COLO668 (cell line): ENCODE measurements around the gene TNS3.

Experiments
- DNase-seq: peaks from one replicate; lab custom pipeline; 2025; ENCODE audit not compliant: unreplicated experiment; lab: John Stamatoyannopoulos, UW

The TNS3 gene

DNA sequence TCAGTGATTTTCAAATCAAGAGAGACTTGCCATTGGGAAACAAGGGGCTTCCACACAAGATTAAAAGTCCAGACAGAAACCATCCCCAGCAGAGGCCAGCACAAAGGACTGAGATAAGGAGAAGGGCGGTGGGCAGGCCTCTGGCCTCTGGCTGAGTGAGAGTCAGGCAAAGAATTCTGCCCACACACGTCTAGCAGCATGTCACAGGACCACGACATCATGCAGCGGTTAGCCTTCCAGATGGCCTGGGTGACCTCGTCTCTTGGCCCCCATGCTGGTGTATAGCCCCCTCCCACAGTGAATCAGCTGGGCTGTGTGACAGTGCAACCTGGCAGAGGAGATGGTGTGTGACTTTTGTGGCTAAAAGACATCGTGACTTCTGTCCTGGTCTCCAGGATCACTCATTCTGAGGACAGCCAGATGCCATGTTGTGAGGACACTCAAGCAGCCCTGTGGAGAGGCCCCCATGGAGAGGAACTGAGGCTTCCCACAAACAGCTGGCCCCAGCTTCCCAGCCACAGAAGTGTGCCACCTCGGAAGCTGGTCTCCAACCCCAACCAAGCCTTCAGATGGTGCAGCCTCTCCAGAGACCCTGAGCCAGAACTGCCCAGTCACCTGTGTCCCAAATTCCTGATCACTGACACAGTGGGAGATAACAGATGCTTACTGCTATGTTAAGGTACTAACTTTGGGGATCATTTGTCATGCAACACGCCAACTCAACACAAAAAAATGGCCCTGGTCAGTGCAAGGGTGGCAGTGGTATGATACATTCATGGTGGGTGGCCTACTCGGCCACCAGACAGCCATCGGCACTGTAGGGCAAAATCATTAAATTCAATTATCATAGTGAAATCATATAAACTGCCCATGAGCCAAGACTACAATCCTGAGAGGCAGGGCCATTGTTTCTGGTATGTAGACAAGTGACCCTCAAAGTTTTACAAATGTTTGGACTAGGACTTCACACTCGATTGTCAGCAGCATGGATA, 73.2 kb downstream of the TNS3 start:
- no peak for DNase-seq

DNA sequence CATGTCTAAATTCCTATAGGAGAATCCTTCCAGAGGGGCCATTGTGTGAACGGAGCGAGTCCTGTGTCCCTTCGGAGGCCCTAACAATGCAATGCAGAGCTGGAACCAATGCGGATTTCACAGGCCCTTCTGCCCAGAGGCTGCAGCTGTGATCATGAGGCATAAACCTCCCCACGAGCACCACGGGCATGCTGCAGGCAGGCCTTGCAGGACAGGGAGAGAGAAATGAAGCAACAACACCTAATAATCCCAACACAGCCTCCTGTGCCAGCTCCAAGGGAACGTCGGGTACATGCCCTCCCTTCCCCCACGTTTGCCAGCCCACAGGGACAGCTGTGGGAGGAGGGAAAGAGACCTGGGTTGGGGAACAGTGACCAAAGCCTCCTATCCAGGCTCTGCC, 74.4 kb downstream of the TNS3 start:
- DNase-seq, result no peak

DNA sequence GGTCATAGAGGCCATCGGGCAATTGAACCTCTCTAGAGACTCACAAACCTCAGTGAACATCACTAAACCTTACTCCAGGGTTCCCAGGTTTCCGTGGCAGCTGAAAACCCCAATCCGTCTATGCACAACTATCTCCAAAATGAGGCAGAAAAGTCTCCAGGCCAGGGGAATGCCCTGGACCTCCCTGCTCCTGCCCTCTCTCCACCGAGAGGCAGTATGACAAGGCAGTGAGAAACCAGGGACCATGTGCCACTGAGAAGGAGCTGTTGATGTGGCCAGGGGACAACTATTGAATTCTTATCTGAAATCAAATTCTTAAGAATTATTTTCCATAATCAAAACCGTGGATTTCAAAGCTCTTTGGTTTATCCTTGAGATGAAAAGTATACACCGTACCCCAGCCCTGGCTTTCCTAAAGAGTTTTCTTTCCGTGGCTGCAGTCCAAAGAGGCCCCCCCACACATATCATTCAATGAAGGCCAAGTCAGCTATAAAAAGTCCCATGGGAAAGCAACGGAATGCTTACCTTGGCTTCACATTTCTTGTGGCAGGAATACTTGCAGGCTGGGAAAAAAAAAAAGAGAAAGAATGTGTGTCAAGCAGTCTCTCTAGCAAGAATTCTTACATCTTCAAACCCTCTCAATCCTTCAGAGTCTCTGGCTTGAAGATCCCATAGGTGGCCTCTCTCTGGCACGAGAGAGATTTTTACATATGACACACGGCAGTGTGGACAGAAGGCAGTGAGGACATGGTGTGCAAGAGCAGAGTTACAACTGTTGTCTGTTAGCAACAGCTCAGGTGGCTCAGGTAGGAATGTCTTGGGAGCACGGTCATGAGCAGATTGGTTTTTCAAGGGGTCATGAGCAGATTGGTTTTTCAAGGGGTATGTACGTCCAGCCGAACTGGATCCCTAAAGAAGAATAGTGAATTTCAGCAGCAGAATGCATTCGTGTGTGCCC, 75.2 kb downstream of the TNS3 start:
- DNase-seq, result no peak

DNA sequence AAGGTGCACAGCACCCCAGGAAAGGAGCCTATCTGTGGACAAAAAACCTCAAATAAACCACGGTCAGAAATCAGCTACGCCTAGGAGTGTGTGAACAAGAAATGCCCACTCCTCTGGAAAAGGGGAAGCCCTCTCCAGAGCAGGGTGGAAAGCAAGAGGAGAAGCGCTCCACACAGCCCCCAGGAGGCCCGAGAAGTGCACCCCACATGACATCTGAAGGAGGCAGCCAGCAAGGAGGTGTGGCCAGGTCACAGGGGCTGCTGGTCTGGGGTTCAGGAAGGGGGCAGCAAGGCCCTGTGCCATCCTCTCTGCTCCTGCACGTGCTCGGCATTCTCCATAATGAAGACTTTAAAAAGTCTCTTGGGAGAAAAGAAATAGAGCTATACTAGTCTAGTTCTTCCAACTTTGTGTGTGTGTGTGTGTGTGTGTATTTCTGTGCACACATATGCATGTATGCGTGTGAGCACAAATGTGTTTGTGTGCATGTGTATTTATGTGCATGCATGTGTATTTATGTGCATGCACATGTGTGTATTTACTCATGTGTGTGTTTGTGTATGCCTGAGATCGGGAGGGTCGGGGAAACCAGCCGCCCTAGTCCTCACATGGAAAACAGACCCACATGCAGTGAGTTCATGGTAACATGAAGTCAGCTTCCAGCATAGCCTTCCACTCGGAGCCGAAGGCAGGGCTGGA, 76.5 kb downstream of the TNS3 start:
- no peak for DNase-seq

DNA sequence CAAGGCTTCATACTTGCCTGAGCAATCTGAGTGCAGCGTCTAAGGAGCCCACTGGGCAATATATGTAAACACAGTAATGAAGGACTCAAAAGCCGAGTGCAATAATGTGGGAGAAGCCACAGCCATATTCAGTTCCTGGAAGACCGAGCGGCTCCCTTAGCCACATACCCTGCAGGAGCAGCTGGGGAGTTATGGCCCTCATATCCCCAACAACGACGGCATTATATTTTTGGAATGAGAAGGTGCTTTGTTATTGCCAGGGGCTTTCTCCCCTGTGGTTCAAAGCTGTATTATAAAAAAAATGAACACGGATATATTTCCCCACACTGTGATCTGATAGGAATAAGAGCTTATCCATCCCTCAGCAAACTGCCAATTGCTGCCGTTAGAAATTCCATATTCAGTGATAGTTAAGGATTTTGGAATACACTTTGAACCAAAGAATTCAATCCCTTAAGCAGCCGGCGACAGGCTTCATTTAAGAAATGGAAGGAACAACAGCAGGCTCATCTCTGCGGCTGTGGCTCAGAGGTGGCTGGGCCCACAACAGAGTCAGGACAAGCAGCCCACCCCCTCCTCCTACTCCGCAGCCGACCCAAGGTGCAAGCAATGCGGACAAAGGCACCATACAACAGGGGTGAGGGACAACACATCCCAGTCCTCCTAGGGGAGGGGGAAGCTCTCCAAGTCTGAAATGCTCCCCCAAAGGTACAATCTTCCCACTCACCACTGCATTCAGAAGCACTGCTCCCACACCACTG, 77.2 kb downstream of the TNS3 start:
- no peak for DNase-seq

DNA sequence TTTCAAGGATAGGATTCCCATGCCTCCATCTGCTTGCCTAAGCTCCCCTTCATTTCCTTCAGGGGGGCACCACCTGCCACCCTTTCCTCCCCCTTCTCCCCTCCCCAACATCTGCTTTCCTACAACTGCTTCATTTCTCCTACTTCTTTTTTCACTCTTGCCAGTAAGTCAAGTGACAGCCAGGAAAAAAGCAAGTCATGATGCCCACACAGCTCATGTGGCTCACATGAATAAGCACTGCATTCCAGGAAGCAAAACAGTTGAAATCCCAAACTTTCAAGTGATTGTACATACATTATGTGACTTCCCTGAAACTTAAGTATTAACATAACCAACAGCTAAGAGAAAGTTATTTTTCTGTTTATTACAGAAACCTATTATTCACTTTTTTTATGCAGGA, 78.6 kb downstream of the TNS3 start:
- DNase-seq, result no peak

DNA sequence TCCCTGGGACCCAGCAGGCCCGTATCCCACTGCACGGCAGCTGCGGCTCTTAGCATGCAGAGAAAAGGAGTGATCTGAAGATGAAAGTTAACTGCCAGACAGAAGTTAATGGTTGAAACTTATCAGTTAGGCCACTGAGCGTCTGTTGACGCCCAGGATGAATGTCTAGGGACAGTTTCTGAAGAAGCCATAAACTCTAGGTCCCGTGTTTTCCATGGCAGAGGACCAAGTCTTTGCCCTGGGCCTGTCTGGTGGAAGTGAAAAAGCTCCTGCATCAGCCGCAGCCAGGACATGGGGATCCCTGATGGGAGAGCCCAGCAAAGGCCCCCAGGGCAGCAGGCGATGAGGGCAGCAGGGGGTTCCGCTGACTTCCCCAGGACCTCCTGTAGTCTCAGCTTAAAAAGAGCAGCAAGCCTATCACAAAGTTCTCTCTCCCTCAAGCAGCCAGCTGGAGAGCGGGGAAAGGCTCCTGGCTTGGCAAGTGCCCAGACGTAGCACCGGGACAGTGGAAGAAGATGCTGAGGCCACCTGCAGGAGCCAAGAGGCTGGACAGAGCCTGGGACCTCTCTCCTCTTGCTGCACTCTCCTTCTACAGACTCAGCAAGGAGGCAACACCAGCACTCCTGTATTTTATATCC, 79.6 kb downstream of the TNS3 start:
- no peak for DNase-seq

DNA sequence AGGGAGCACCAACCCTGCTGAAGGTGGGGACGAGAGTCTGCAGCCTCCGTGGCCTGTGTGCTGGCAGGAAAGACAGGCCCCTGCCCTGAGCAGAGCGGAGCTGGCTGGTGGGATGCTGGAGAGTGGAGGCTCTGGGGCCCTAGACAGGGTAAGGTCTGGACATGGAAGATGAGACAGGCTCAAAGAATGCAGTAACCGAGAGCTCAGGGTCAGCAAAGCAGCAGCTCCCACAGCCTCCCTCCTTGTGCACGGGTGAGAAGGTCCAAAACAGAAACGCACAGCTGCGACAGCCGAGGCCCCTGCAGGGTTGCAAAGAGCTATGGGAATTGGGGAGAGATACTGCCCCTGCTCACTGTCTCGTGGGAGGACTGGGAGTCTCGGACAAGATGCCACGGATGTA, 80.5 kb downstream of the TNS3 start:
- no peak for DNase-seq

DNA sequence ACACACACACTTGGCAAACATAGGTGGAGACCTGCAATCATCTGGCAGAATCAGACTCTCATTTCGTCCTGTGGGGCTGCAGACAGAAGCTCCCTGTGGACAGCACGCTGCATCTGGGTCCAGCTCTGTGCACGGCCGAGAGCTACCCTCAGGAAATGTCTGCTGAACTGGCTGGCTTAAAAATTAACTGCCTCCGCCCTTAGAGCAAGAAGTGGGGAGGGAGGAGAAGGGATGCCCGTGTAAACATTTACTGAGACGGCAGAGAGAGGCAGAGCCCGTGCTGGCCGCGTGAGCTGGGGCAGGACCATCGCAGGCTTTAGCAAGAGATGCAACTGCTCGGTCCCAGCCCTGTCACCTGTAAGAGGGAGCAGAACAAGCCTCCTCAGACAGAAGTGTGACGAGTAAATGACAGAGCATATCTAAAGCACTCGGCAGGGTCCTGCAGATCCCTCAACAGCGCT, 81.8 kb downstream of the TNS3 start:
- peak; percentile 71 for DNase-seq

DNA sequence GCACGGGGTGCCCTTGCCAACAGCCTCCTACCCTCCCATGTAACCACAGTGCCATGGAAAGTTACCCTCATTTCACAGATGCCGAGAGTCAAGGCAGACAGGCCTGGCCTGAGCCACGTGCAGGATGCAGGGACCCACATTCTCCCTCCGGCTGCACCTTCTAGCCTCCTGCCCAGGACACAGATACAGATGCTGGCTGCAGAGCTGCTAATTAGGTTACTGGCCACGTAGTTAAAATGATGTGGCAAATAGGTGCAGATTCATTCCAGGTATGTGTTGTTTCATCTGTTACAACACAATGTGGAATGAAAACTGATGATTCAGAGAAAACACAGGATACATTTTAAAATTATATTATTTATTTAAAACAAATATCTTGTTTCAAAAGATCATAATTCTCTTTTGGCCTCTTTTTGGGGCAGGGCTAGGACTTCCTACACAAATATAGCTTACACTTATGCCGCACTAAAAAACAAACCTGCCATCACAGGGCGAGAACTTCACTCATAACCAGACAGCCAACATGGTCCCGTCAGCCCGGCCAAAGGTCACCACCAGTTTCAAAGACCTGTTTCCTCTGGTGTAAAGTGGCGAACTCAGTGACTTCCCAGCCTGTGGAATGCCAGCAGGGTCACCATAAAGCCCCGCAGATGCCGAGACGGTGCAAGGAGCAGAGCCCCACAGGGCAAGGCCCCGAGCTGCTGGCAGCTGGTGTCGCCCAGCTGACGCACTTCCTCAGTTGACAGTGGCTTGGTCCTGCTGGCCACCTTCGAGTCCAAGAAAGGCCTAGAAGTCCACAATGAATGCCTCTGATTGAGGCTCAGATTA, 83.5 kb downstream of the TNS3 start:
- no peak for DNase-seq

DNA sequence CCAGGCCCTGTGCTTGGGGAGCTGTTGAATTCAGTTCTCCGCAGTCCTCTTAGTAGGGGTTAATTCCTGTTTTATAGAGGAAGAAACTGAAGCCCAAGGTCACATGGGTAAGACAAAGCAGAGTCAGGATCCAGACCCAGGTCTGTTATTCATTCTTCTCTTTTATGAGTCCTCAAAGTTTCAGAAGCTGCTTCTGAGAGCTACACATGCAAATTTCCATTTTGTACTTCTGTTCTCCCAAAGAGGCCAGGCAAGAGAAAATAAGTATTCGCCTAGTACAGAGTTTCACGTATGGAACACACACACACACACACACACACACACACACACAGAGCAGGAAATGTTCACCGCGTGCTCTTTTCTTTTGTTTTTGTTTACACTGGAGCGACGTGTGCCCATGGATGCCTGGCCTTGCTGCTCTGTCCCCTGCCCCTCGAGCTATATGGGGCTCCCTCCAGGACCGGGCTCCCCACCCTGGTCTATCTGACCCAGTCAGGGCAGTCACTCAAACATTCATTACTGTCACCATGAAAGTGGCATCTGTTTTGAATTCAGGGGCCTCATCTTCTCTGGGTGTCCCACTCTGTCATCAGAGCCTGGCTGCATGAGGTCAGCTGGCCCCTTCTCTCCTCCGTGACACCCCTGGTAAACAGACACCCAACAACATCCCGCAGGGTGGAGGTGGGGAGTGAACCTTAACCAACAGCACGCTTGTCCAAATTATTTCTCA, 84.4 kb downstream of the TNS3 start:
- peak; percentile 52 for DNase-seq

DNA sequence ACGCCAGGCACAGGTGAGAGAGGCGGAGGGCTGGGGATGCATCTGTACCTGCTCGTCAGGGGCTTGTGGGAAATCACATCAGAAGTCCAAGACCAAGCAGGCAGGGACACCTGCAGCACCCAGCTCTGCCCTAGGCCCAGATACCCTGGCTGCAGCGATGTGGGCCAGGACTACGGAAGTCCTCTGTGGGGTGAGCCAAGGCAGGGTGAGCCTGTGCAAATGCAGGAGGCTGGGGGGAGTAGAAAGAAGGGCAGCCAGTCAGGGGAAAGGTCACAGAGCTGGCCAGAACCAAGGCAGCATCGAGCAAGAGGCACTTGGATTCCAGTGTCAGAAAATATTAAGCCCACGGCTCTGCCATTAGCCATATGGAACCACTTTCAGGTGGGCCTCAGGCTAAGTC, 85.2 kb downstream of the TNS3 start:
- DNase-seq, result no peak

DNA sequence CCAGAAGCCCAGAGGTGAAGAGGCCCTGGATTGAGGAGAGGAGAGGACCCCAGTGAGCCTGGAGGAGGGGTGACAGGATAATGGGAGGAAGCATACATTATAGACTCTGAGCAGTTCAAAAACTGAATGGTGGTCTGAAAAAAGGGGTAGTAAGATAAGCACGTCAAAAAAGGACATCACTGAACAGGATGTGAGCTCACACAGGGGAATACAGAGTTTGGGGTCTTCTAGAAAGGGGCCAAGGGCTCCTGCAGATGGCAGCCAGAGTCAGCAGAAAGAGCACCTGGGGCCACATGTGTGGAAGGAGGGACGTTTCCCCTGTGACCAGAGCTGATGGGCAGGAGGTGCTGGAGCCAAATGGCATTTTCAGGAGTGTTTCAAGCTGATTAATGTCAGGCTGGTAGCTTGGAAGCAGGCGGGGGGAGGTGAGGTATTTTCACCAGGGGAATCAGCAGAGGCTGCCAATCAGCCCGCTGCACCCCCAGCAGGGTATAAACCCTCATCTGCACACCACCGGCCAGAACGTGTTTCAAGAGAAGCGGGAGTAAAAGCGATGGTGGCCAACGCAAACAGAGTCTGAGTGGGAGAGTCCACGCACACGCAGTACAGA, 85.8 kb downstream of the TNS3 start:
- DNase-seq, result no peak

DNA sequence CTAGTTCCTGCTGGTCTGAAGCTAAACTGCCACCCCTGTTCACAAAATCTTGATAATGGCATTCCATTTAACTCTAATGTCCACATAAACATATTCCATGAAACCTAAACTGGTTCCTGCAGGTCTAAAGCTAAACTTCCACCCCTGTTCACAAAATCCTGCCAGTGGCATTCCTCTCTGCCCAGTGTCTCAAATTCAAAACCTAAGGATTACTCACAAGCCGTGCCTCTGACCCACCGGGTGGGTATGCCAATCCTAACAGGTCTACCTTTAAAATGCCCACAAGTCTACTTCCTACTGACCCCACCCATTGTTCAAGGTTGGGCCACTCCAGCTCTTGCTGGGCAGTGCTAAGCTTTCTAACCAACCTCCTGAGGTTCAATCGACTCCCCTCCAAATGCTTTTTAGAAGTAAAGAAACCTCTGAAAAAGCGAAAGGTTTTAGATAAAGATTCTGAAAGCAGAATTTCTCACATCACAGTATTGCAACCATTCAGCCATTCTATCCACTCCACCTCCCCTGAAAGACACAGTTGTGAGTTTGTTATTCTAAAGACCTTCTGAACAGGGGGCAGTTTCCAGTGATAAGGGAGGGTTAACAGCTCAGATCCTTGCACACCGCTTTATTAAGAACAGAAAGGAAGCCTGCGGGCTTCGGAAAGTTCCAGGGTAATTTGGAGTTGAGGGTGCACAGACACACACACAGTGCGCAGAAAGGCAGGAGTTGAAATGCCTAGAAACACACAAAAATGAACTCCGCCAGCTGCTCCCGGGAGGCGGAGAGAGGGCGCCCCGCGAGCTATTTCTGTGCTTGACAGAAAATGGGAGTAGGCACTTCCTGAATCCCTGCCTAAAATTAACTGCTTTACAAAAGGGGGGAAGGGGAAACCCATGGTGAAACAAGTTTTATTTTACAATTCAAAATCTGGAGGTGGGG, 87.7 kb downstream of the TNS3 start:
- DNase-seq, result no peak

DNA sequence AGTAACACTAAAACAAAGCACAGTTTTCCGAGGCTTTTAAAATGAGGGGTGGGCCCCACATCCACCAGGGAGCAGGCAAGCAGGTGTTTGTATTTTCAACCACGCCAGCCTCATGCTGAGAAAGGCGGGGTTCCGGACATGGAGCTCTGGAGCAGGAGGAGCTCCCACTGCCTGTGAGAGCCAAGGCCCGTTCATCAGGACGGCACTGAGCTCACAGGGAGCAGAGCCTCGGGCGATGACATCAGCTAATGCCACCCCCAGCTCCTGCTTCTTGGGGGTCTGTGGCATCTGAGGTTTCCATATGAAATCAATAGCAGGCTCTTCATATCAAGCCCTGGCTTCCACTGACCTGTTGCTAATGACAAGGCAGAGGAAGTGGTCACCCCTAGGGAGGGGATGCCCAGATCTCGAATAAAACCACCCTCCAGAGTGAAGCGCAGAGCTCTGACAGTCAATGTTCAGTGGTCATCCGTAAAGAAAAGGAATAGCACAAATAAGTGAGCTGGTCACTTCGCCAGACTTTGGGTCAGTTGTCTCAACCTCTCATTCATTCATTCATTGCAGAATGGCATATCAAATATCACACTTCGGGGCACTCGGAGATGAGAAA, 89.1 kb downstream of the TNS3 start:
- peak; percentile 60 for DNase-seq

DNA sequence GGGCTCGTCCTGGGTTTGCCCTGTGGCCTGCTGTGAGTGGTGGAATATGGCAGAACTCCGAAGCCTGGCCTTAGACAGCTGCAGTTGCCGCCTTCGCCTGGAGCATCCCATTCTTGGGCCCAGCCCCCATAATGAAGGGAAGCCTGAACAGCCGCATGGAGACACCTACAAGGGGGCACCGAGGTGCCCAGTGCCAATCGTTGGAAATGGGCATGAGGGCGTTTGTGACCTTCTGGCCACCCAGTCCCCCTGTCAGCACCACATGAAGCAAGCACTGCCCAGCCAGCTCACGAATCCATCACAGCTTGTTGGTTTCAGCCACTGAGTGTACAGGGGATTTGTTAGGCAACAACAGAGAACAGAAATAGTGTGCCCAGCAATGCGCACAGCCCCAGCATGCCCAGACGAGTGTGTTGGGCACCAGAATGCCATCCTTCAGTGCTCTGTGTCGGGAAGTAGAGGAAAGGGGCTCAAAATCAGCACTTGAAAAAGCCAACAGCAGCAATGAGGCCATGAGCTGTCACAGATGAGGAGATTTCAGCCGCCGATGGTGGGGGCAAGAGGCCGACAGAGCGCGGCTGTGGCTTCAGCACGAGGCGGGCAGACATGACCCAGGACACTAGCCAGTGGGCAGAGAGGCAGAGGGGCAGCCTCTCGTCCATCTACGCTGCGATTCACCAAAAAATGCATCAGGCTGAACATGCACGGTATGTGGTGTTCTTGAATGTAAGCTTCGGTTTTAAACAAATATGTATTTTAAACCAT, 91.2 kb downstream of the TNS3 start:
- DNase-seq, result no peak
